Jurkat, Clone E6-1 (cell line): Measurements from ENCODE around the gene SNCAIP.
"Not testable (repeated sequence)": the region's sequence is repeated elsewhere in the genome, so short reads cannot be mapped to it uniquely, and the experiment has no call there.

Source experiments
- DNase-seq: peaks from one replicate; pipeline ENCODE4 v3.0.0-alpha.2; 2011; ENCODE audit warnings: low read depth, low spot score
- H3K4me3 ChIP-seq: 2 replicates; pipeline ENCODE4 v1.5.1; 2011; ENCODE audit warnings: mild to moderate bottlenecking, low read length, control low read depth, moderate library complexity

The SNCAIP gene

GRCh38 chr5:122351416-122352157 lies 39.5 kb downstream of the SNCAIP start:
- no peak overlapping the region for H3K4me3 ChIP-seq
- DNase-seq: no peak

GRCh38 chr5:122352331-122352730 lies 40.3 kb downstream of the SNCAIP start:
- H3K4me3 ChIP-seq: no peak overlapping the region
- no peak for DNase-seq

GRCh38 chr5:122353361-122353760 lies 41.3 kb downstream of the SNCAIP start:
- H3K4me3 ChIP-seq, DNase-seq: not testable (repeated sequence)

- H3K4me3 ChIP-seq: no peak overlapping the region
- no peak for DNase-seq
Measured at GRCh38 chr5:122354293-122354692, 42.3 kb downstream of the SNCAIP start.

GRCh38 chr5:122355324-122355723 lies 43.3 kb downstream of the SNCAIP start:
- H3K4me3 ChIP-seq: no peak overlapping the region
- no peak for DNase-seq

- no peak for DNase-seq
Measured at GRCh38 chr5:122356855-122357254, 44.8 kb downstream of the SNCAIP start.

GRCh38 chr5:122358372-122358979 lies 46.4 kb downstream of the SNCAIP start:
- no peak for DNase-seq
- H3K4me3 ChIP-seq: no peak overlapping the region

More at GRCh38 chr5:122356855-122357254, 44.8 kb downstream of the SNCAIP start:
- no peak overlapping the region for H3K4me3 ChIP-seq

- H3K4me3 ChIP-seq: no peak overlapping the region
- no peak for DNase-seq
Measured at GRCh38 chr5:122362361-122362760, 50.3 kb downstream of the SNCAIP start.

- DNase-seq: no peak
- H3K4me3 ChIP-seq: no peak overlapping the region
Measured at GRCh38 chr5:122363623-122364022, 51.6 kb downstream of the SNCAIP start.

GRCh38 chr5:122366501-122366900 lies 54.5 kb downstream of the SNCAIP start:
- H3K4me3 ChIP-seq: no peak overlapping the region
- DNase-seq: no peak

GRCh38 chr5:122367456-122367855 lies 55.4 kb downstream of the SNCAIP start:
- no peak overlapping the region for H3K4me3 ChIP-seq
- DNase-seq: no peak

- H3K4me3 ChIP-seq: no peak overlapping the region
- no peak for DNase-seq
Measured at GRCh38 chr5:122368510-122369251, 56.6 kb downstream of the SNCAIP start.

GRCh38 chr5:122369253-122369815 lies 57.3 kb downstream of the SNCAIP start:
- no peak overlapping the region for H3K4me3 ChIP-seq
- DNase-seq: no peak

GRCh38 chr5:122371511-122372151 lies 59.6 kb downstream of the SNCAIP start:
- no peak for DNase-seq

GRCh38 chr5:122374110-122374509 lies 62.1 kb downstream of the SNCAIP start:
- no peak overlapping the region for H3K4me3 ChIP-seq
- no peak for DNase-seq

More at GRCh38 chr5:122371511-122372151, 59.6 kb downstream of the SNCAIP start:
- H3K4me3 ChIP-seq: no peak overlapping the region

GRCh38 chr5:122375801-122376200 lies 63.8 kb downstream of the SNCAIP start:
- no peak overlapping the region for H3K4me3 ChIP-seq

GRCh38 chr5:122376250-122376649 lies 64.2 kb downstream of the SNCAIP start:
- H3K4me3 ChIP-seq: no peak overlapping the region
- DNase-seq: no peak

More at GRCh38 chr5:122375801-122376200, 63.8 kb downstream of the SNCAIP start:
- DNase-seq: no peak

GRCh38 chr5:122377026-122377425 lies 65.0 kb downstream of the SNCAIP start:
- H3K4me3 ChIP-seq: no peak overlapping the region
- no peak for DNase-seq

GRCh38 chr5:122382938-122383337 lies 70.9 kb downstream of the SNCAIP start:
- DNase-seq: not testable (repeated sequence)

More at GRCh38 chr5:122382938-122383337, 70.9 kb downstream of the SNCAIP start:
- H3K4me3 ChIP-seq: not testable (repeated sequence)
